ENCODE results near the gene VWA5B2. TPM values are rescaled to one million over a fixed set of nuclear protein-coding genes. Genes with fewer than 3 reads are reported as not detected.

VWA5B2 gene
- total and polyA plus RNA-seq, 2 of the 13 experiments (the other 11 are each of a cell fraction or from before 2014, with no cell fraction given), result 0.03 to 0.04 TPM

DNA sequence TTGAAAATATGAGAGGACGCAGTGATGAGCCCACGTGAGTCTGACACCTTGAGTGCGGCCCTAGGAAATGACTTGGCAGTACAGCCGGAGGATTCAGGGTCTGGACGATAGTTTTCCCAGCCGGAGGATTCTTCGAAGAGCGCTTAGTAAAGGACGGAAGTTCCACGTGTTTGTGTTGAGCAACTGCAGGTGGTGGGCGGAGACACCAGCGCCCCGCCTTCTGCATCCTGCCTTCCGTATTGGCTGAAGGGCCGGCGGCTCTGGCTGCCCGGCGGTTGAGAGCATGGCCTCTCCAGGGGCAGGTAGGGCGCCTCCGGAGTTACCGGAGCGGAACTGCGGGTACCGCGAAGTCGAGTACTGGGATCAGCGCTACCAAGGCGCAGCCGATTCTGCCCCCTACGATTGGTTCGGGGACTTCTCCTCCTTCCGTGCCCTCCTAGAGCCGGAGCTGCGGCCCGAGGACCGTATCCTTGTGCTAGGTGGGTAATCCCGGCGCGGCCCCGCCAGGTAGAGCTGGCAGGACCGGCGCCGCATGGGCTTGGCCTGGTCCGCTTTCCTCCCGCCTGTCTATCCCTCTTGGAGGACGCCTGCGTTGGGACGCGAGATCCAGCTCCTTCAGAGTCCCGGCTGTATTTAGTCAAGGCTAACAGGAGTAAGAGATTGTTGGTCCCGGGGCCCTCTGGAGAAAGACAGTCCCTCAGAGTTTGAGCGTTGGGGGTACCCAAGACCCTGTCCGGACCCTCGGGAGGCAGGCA, 20.2 kb downstream of the VWA5B2 start, which contains the start of gene EEF1AKMT4 (continued):
- TF ChIP-seq RERE (CRISPR knock-in tag; IDR thresholded peaks at IDR 0.05; ENCODE audit: low read depth) (no peak), TARDBP (CRISPR knock-in tag; IDR thresholded peaks at IDR 0.05) (no peak), HNF4G (IDR thresholded peaks at IDR 0.05; ENCODE audit: borderline replicate concordance, low read depth, low read length) (peak; percentile 19; the same call in 1 of the 2 replicates), HNF4G (CRISPR knock-in tag; IDR thresholded peaks at IDR 0.05; ENCODE audit: borderline replicate concordance, low read depth) (no peak), TBL1XR1 (IDR thresholded peaks at IDR 0.05; ENCODE audit: borderline replicate concordance, low read length, partially characterized antibody) (no peak), CEBPZ (IDR thresholded peaks at IDR 0.05; ENCODE audit: low read length) (no peak), ZIK1 (CRISPR knock-in tag; IDR thresholded peaks at IDR 0.05; ENCODE audit: borderline replicate concordance, low read depth) (no peak), KDM5B (CRISPR knock-in tag; IDR thresholded peaks at IDR 0.05; ENCODE audit: borderline replicate concordance) (no peak), HNRNPLL (IDR thresholded peaks at IDR 0.05; ENCODE audit: low read depth, low read length, poor library complexity, severe bottlenecking) (peak; percentile 99), REPIN1 (CRISPR knock-in tag; IDR thresholded peaks at IDR 0.05; ENCODE audit: borderline replicate concordance, low read depth) (no peak), KMT2A (CRISPR knock-in tag; IDR thresholded peaks at IDR 0.05) (peak; percentile 31; the same call in 1 of the 2 replicates), SIN3A (IDR thresholded peaks at IDR 0.05; ENCODE audit: borderline replicate concordance, low read depth, low read length) (peak; percentile 98), ZNF839 (CRISPR knock-in tag; IDR thresholded peaks at IDR 0.05; ENCODE audit: borderline replicate concordance) (no peak), ZNF644 (CRISPR knock-in tag; IDR thresholded peaks at IDR 0.05; ENCODE audit: low read depth) (no peak), ZNF678 (CRISPR knock-in tag; IDR thresholded peaks at IDR 0.05) (no peak), HDAC6 (IDR thresholded peaks at IDR 0.05; ENCODE audit: low read depth, low read length) (no peak), ZNF414 (CRISPR knock-in tag; IDR thresholded peaks at IDR 0.05) (0 out of 2 replicates have a peak, but pooled peaks have one; percentile 15), NFE2L2 (IDR thresholded peaks at IDR 0.05; ENCODE audit: low read length) (peak; percentile 14; the same call in 1 of the 2 replicates), ARHGAP35 (CRISPR knock-in tag; IDR thresholded peaks at IDR 0.05; ENCODE audit: borderline replicate concordance) (peak; percentile 34; the same call in 1 of the 2 replicates)

All from HepG2 (cell line).